KG1 (cell line): Measurements from ENCODE around the gene DOCK10.
"Not testable (repeated sequence)": the region's sequence is repeated elsewhere in the genome, so short reads cannot be mapped to it uniquely, and the experiment has no call there.

Experiments used
- DNase-seq: peaks from one replicate; lab custom pipeline; 2025; lab: John Stamatoyannopoulos, UW

DOCK10 gene

DNA sequence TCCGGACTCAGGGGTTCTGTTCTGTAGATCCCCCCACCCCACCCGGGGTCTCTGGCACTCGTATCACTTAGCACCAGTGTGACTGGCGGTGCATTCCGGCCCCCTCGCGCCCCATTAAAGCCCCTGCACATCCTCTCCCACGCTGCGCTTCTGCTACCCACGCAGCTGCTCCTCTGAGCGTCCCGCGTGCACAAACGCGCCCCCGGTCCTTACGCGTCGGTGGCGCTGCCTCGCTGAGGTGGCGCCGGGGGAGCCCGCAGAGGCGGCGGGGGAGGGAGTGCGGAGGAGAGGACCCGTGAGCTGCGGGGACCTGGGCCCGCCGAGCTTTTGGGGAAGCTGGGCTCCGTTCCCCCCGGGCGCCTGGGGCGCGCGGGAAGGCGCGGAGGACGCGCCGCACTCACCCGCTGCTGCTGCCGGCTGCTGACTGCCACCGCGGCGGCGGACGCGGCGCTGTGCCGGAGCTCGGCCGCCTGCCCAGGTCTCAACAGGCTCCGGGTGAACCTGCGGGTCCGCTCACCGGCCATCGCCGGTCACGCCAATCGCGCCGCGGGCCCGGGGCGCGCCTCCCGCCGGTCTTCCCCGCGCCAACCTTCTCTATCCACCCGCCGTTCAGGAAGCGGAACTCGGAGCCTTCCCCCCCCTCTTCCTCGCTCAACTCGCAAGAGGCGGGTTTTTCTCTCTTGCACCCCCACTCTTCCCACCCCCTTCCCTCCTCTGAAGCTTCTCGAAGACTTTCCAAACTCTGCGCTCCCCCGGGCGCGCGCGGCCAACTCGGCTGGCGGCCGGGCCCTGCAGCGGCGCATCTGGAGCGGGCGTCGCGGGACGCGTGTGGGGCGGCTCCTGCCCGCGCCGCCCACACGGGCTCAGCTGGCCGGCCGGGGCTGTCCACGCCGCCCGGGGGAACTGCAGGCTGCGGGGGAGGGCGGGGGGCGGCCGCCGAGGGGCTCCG, at the start of gene DOCK10:
Gene DOCK10 (minus strand): TSS at position 618 of the 949 bp plus-strand sequence. CDS start 94 bp downstream, at position 524.
- DNase-seq: no peak

GRCh38 chr2:225091336-225091735, 49.1 kb upstream of the DOCK10 start:
- DNase-seq: no peak

DNA sequence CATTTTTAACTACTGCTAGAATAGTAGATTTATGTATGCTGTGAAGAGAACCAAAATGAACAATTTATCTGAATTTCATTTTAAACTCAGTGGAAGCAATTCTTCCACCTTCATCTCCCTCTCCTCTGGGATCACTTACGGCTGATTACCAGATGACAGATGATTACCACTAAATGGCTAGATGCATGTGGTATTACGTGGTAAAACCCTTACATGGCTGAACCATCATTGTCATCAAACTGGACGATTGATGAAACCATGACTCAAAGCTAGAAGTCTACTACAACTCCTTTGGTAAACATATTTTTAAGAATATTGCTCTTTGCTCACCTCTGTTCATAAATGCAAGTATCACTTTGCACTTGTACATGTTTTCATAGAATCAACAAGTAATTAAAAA, 48.5 kb upstream of the DOCK10 start:
- no peak for DNase-seq

DNA sequence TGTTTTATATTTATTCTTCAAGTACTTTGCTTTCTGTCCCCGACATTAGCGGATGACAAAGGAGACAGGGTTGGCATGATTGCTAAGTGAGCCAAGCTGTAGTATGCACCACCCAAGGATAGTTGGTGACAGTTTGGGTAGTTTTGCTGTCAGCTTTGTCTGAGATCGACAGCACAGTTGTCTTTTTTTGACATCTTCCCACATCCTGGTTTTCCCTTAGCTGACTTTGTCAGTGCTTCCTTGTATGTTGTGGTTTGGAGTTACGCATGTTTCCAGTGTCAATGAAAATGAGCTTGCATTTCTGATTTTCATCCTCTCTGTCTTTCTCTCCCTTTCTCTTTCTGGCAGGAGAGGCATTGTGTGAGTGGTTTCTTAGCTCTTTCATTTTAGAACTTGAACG, 44.6 kb upstream of the DOCK10 start:
- no peak for DNase-seq

DNA sequence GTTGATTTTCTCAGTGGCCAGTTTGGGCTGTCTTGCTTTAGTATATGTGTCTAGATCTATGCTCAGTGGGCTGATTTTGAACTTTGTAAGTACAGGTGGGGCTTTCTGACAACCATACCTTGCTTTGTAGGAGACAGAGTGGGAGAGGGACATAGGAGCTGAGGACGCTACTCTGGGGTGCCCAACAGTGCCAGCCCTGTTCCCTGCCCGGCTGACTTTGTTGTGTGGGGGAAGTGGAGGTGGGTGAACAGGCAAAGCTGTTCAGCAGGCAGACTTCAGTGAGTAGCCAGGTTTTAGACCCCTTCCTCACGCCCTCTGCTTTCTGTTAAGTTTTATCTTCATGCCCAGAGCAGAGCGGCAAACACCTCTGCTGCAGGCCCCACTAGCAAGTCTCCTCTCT, 44.2 kb upstream of the DOCK10 start:
- DNase-seq: no peak

GRCh38 chr2:225083276-225083675, 41.0 kb upstream of the DOCK10 start:
- no peak for DNase-seq

GRCh38 chr2:225076125-225076524, 33.9 kb upstream of the DOCK10 start:
- no peak for DNase-seq

GRCh38 chr2:225074919-225075681, 32.8 kb upstream of the DOCK10 start:
- DNase-seq: no peak

GRCh38 chr2:225074366-225074765, 32.1 kb upstream of the DOCK10 start:
- no peak for DNase-seq

- no peak for DNase-seq
Observed at GRCh38 chr2:225073198-225073597, 30.9 kb upstream of the DOCK10 start.

- DNase-seq: no peak
Observed at GRCh38 chr2:225072444-225072843, 30.2 kb upstream of the DOCK10 start.

GRCh38 chr2:225070811-225071210, 28.5 kb upstream of the DOCK10 start:
- no peak for DNase-seq

DNA sequence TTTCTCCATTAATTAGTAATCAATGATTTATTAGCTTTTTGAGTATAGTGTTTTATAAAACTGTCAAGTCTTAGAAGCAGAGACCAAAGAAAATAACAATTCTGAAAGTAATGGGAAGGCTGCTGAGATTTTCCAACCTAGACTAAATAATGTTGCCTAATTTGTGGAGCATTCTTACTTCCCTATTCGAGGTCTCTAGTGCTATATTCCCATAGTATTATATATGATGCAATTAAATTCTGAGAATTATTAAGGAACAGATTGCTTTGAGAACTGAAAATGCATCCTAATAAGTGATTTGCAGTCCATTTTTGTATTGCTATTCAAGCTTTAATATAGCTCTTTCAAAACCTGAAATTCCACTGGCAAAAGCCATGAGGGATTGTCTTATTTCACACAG, 27.7 kb upstream of the DOCK10 start:
- DNase-seq: no peak

DNA sequence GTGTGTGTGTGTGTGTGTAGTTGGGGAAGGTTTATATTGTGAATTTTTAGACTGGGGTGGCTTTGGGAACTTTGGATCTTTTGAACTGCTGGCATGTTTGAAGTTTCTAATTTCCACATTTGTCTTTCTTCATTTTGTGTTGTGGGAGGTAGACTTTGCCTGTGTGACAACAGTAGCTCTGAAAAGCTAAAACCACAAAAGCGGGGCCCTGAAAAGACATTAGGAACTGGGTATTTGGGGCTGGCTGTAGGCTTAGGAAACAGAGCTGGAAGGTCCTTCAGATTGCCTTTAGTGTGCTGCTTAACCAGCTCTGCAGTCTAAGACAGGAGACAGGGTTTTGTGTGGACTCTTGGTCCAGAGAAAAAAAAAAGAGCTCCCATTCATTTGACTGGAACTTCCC, 27.2 kb upstream of the DOCK10 start:
- DNase-seq: no peak

- DNase-seq: no peak
Observed at GRCh38 chr2:225065882-225066281, 23.6 kb upstream of the DOCK10 start.

DNA sequence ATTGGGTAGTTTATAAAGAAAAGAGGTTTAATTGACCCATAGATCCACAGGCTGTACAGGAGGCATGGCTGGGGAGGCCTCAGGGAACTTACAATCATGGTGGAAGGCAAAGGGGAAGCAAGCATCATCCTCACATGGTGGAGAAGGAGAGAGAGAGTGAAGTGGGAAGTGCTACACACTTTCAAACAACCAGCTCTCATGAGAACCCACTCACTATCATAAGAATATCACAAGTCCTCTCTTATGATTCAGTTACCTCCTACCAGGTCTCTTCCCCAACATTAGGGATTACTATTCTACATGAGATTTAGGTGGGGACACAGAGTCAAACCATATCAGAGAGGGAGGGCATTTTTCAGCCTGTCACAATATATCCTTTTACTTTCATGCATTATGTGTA, 22.7 kb upstream of the DOCK10 start:
- no peak for DNase-seq

DNA sequence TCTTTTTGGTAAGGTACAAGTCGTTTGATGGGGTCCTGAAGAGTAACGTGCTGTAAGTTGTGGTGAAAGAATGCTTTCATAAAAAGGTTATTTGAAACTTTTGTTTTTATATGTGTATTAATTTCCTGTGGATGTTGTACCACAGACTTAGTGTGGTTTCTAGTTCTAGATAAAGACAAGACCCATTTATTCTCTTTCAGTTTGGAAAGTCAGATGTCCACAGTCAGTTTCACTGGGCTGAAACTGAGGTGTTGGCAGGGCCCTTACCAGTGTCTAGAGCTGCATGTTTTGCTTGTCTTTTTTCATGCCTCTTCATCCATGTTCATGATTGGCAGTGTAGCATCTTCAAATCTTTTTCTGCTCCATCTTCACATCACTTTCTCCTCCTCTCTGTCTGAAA, 22.1 kb upstream of the DOCK10 start:
- no peak for DNase-seq

GRCh38 chr2:225056330-225057073, 14.2 kb upstream of the DOCK10 start:
- no peak for DNase-seq

GRCh38 chr2:225055714-225056113, 13.4 kb upstream of the DOCK10 start:
- DNase-seq: no peak

- peak; percentile 41 for DNase-seq
Observed at GRCh38 chr2:225052703-225053102, 10.4 kb upstream of the DOCK10 start.

DNA sequence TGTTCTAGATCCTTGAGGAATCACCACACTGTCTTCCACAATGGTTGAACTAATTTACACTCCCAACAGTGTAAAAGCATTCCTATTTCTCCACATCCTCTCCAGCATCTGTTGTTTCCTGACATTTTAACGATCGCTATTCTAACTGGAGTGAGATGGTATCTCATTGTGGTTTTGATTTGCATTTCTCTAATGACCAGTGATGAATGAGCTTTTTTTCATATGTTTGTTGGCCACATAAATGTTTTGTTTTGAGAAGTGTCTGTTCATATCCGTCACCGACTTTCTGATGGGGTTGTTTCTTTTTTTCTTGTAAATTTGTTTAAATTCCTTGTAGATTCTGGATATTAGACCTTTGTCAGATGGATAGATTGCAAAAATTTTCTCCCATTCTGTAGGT, 5.2 kb upstream of the DOCK10 start:
- not testable (repeated sequence) for DNase-seq

DNA sequence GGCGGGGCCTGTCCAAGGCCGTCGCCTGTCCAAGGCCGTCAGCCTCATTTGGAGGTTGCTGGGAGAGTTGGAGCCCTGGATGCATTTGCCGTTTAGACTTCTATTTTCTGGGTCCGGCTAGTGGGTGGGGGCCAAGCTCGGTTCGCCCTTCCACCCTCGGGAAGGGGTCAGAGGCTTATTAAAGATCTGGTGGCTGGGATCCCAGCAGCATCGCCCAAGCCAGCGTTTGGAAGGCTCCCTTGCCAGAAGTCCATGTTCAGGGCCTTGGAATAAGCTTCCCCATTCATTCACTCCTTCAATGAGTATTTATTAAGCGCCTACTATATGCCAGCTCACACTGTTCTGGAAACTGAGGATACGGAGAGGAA, 516 bp upstream of the DOCK10 start:
- DNase-seq: no peak
